Gastrocnemius medialis (tissue), 4 donors: ENCODE data around the gene SH2D3A.

Experiments used
- CTCF ChIP-seq, 5 experiments: fragments of 450-650 bp in 3 of 5; fragments of 200-600 bp in 2 of 5; sonication (generic) in 2 of 5; IDR thresholded peaks in 4 of 5; conservative IDR thresholded peaks in 1 of 5; 1 replicate in 4 of 5; 2 replicates in 1 of 5; pipeline ENCODE4 v1.5.1; 2016 to 2019; ENCODE audit warnings: antibody characterized with exemption in 5 of 5, mild to moderate bottlenecking in 3 of 5, moderate library complexity in 3 of 5
- POLR2A ChIP-seq, 2 donors: fragments of 450-650 bp; IDR thresholded peaks; one replicate each; pipeline ENCODE4 v1.6.1; 2017; ENCODE audit warnings: antibody characterized with exemption in 2 of 2, mild to moderate bottlenecking in 2 of 2, moderate library complexity in 2 of 2

- TF ChIP-seq CTCF (IDR thresholded peaks at IDR 0.05 in 4 of 5, conservative IDR thresholded peaks at IDR 0.05 in 1 of 5) (peak; percentile 19 to 62 (median 50)), POLR2A (IDR thresholded peaks at IDR 0.05) (peak; percentile 17 to 18)
These were observed 30.9 kb downstream of the SH2D3A start for GRCh38 chr19:6736169-6736916.
